GM21390 (cell line): ENCODE results near the gene FZD10.

ENCODE experiments used
- ATAC-seq: cut with Tn5 transposase; IDR thresholded peaks from one replicate; pipeline ENCODE4 v1.9.1; 2021; ENCODE audit not compliant: unreplicated experiment

The FZD10 gene

GRCh38 chr12:130177635-130178242 lies 15.5 kb downstream of the FZD10 start:
- no peak for ATAC-seq

GRCh38 chr12:130178282-130178681 lies 16.0 kb downstream of the FZD10 start:
- no peak for ATAC-seq

- ATAC-seq = no peak
Measured at GRCh38 chr12:130179191-130179590, 16.9 kb downstream of the FZD10 start.

DNA sequence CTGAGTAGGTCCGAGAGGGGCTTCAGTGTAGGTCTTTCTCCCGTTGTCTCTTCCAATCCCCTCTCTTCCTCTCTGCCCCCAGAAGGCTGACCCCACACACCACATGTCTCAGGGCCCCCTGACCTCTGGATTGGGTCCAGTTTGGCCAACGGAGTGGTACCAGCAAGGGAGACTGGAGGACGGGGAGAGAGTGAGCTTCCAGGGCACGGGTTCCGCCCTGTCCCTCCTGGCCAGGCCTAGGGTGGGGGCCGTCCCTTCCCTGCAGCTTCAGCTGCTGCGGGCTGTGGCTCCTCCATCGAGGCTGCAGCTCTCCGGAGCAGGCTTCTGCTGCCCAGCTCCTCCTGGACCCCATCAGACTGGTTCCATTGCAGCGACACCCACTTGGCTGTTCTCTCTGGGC lies 17.4 kb downstream of the FZD10 start:
- no peak for ATAC-seq

GRCh38 chr12:130181211-130181610 lies 18.9 kb downstream of the FZD10 start:
- ATAC-seq = no peak

DNA sequence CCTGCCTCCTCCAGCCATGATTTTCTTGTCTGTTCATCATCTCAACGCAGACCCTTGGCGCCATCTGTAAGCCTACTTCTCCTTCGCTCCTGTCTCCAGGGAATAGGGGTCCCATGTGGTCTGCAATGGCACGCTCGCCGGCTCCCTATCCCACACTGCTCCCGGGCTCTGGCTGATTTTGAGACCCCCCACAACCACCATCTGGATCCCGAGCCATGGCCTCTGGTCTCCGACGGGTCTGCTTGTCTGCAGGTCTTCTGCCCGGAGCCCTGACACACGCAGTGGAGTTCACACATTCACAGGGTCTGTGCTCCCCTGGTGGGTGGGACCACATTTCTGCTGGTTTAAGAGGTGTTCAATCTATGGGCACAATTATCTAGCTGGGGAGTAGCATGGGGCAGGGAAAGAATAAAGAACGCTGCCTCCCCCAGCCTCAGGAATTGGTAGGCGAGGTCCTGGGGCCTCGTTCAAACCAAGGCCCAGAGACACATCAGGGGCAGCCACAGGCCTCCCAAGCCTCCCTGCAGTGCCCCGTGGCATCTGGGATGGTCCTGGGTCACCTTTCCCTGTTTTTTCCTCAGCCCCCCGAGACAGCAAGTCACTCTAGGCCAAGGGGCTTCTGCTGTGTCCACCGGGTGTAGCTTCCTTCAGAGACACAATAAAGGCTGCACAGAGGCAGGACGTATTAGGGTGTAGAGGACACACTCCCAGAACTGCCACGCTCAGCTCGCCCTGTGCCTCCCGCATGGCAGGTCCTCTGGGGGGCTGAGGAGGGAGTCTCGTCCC lies 21.5 kb downstream of the FZD10 start:
- no peak for ATAC-seq

- no peak for ATAC-seq
Measured at GRCh38 chr12:130184404-130185090, 22.3 kb downstream of the FZD10 start.

- ATAC-seq = no peak
Measured at GRCh38 chr12:130185455-130186391, 23.5 kb downstream of the FZD10 start.

DNA sequence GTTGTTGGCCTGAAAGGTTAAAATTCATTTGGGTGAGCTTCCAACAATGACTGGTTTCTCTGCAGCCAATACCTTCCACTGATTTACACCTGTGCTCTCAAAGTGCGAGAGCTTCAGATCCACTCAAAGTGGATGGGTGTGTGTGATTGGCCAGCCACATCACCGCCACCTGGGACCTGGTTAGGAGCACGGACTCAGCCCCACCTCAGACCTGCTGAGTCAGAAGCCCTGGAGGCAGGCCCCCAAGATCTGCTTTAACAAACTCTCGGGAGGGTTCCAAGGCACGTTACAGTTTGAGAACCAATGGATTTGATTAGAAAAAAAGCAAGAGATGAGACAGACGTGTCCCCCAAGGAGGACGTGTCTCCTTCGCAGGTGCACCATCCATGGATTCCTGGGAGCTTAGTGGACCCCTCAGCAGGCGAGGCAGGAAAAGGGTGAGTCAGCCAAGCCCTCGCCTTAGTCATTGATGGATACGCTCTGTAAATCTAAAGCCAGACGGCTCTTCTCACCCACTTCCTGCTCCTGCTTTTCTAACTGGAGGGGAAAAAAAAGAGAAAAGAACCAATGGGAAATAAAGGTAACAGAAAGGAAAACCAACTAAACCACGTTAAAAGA lies 24.5 kb downstream of the FZD10 start:
- ATAC-seq = no peak

DNA sequence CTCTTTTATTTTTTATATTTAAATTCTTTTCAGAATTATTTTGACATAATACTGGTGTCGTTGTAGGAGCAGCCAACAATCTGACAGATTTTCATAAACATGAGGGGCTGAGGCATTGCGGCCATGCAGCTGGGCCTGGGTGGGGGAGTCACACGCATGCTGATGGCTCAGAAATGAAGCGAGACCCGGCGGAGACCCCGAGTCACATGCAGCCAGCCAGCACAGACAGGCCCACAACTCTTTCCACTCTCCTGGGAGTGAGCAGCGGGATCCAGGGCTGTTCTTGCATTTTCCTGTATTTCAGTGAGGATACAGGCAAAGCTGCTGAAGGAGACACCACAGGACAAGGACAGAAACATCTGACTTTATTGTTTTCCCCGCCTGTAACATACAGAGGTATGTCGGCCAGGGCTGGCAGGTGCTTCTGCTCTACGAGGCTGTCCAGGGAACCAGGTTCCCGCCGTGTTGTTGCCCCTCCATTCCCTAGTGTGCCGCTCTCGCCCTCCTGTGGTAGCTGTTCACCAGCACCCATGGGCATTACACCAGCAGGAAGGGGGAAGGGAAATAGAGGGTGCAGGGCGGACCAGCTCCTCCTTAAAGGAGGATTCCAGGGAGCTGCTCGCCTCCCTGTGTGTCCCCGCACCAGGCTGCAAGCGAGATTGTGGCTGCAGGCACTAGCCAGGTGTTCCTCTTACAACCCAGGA lies 30.5 kb downstream of the FZD10 start:
- ATAC-seq = no peak

DNA sequence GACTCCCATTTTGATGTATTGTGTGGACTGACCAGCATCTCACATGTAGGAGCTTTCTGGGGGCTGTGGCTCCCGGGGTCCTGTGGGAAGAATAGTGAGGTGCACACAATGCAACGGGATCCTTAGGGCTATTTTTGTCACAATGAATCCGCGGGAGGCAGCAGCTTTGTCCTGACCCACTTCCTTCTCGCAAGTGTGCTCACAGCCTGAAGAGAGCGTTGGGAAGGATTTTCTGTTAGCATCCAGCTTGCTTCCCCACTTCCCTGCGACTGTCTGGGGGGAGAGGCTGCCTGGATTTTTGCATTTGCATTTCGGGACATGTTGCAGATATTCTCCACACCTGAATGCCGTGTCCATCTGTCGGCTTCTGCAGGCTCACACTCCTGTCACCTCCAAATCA lies 31.9 kb downstream of the FZD10 start:
- no peak for ATAC-seq

GRCh38 chr12:130195369-130195768 lies 33.1 kb downstream of the FZD10 start:
- no peak for ATAC-seq

DNA sequence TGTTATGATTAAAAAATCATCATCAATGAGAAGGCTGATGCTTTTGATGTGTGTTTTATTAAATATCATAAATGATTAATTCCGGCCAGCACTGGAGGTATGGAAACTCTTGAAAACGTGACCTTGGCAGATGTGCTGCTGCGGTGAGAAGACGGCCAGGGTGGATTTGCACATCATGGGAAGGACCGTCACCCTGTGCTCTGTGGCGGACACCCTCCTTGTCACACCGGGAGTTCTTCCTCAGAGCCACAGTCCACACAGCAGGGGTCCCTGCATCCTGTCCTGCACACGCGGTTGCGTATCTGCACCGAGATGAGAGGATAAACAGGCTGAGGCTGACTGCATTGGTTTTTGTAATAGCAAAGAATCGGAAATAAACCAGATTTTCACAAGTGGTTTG lies 33.5 kb downstream of the FZD10 start:
- ATAC-seq = no peak

- ATAC-seq = no peak
Measured at GRCh38 chr12:130196827-130197226, 34.6 kb downstream of the FZD10 start.

DNA sequence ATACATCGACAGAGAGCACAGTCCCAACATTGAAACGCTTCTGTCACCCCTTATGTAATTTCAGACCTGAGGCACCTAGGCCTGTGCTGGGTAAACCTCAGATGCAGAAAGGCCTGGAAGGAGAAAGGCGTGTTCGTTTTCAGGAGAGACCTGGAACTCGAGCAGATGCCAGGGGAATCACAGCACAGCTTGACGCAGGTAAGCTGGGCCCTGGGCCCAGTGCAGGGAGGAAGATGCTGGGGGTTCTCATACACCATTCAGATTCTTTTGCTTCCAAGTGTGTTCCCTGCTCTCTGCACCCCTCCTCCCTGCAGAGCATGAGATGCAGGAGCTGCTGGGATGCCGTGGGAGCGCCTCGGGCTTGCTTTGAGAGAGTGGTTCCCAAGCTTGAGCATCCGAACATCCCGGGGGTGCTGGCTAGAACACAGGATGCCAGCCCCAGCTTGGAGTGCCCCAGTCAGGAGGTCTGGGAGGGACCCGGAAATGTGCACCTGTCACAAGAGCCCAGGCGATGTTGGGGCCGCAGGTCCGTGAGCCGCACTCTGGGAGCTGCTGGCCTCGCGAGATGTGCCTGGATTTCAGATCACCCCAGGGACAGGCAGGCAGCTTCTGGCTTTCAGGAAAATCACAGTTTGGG lies 35.9 kb downstream of the FZD10 start:
- no peak for ATAC-seq

GRCh38 chr12:130198663-130199060 lies 36.4 kb downstream of the FZD10 start:
- no peak for ATAC-seq

- no peak for ATAC-seq
Measured at GRCh38 chr12:130199581-130200390, 37.5 kb downstream of the FZD10 start.

GRCh38 chr12:130200445-130200844 lies 38.2 kb downstream of the FZD10 start:
- no peak for ATAC-seq

DNA sequence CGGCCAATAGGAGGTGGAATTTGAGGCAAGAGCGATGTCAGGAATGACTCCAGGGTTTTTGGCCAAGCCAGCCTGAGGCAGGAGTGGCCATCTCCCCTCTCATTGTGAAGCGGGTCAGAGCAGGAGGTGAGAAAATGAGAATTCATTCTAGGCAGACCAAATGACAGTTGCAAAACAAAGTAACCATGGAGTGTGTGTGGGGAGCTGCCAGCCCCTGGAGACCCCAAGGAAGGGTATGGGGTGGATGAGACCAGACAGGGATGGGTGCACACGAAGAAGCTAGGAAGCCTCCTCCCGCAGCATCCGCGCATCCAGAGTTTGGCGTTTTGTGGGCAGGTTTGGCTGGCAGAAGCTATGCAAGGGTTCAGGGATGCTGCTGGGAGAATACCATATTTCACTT lies 38.8 kb downstream of the FZD10 start:
- ATAC-seq = no peak
